ENCODE data around the gene PEX3.
"Not testable (repeated sequence)": the region's sequence is repeated elsewhere in the genome, so short reads cannot be mapped to it uniquely, and the experiment has no call there.

The PEX3 gene

DNA sequence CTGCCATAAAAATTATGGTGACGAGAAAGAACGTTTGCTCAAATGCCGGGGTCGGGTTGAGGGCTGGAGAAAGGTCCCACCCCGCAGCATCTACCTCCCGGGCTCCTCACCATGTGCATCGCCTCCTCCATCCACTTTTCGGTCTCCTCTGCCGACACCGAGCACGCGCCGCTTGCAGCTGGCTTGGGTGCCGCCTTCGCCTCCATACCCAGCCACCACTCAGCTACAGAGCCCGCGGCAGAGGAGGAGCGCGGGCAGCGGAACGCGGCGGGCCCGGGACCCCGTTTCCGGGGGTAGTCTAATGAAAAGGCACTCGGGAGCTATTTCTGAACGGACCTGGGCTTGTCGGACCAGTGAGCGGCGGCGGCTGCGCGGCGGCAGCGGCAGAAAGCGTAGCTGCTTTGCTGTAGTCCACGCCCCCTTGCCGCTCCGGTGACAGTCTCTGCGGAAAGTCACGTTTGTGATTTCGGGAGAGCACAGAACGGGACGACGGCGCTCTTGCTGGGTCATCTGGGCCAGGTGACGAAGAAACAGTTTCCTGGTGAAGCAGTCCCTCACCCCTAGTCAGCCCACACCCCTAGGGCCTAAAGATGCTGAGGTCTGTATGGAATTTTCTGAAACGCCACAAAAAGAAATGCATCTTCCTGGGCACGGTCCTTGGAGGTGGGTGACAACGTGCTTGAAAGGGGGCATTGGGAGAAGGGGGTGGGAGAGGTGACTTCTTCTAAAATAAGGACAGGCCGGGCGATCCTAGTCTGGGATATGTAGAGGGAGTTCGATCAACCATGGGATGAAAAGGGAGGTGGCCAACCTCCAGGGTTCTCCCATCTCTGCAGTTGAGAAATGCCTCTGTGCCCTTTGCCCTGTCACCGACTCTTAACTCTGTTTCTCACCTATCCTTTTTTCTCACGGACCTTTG, at the start of gene PEX3, which contains the start of gene ADAT2:
Gene PEX3, plus strand, starts transcription at position 353 of the 919 bp plus-strand sequence. Its CDS starts 238 bp downstream, at position 591.
Gene ADAT2, minus strand, starts transcription at position 243 of the 919 bp plus-strand sequence. Its CDS starts 37 bp downstream, at position 206.
- DNase-seq = peak; percentile 91

DNA sequence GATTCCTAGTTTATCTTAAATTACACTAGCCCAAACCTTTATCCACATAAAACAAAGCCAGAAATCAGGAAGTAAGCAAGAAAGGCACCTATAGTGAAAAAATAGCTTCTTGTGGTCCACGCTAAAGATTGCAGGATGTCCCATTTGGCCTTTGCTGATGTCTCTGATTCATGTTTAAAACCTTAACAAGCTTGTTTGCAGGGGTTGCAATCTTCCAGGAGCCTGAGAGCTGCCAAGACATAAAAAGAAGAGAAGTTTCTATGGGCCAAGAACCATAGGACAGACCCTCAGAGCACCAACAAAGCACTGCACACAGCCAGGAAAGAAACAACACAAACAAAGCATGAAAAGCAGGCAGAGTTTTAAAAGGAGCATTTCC, 49.5 kb upstream of the PEX3 start:
- no peak for DNase-seq

GRCh38 chr6:143401636-143402370, 48.8 kb upstream of the PEX3 start:
- DNase-seq = no peak

GRCh38 chr6:143402721-143403336, 47.8 kb upstream of the PEX3 start:
- DNase-seq = no peak

- DNase-seq = no peak
Observed at GRCh38 chr6:143405373-143406154, 45.0 kb upstream of the PEX3 start.

- no peak for DNase-seq
Observed at GRCh38 chr6:143406673-143407072, 43.9 kb upstream of the PEX3 start.

GRCh38 chr6:143408151-143408786, 42.3 kb upstream of the PEX3 start:
- DNase-seq = no peak

GRCh38 chr6:143408787-143409162, 41.8 kb upstream of the PEX3 start:
- no peak for DNase-seq

DNA sequence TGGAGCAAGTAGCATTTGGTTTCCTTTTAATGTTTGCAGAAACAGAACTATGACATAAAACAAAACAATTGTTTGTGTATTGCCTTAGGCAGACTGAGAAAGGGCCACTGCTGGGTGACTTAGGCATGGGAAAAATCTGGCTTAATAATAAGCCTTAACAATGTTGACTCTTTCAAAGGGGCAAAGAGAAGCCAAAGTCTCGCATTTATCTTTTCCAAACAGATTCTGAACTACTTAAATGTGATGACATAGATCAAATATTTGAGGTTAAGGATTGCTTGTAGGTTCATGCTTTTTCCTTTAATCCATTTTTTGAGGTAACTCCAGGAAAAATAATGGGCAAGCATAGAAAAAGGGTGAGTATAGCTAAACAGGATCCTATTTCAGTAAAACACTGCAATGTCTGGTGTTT, 39.7 kb upstream of the PEX3 start:
- DNase-seq = no peak

DNA sequence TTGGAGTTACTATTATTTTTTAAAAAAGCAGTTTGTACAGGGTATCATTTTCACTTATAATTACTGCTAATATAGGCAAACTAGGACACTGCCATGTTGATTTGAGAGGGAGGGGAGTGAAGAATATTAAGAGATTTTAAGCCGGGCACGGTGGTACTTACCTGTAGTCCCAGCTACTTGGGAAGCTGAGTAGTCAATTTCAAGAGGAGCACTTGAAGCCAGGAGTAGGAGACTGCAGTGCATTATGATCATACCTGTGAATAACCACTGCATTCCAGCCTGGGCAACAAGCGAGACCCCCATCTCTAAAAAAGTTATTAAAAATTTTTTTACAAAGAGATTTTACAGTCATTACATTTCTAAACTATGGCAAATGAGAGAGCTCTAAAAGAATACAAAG, 35.8 kb upstream of the PEX3 start:
- DNase-seq = no peak

- no peak for DNase-seq
Observed at GRCh38 chr6:143419526-143419925, 31.1 kb upstream of the PEX3 start.

DNA sequence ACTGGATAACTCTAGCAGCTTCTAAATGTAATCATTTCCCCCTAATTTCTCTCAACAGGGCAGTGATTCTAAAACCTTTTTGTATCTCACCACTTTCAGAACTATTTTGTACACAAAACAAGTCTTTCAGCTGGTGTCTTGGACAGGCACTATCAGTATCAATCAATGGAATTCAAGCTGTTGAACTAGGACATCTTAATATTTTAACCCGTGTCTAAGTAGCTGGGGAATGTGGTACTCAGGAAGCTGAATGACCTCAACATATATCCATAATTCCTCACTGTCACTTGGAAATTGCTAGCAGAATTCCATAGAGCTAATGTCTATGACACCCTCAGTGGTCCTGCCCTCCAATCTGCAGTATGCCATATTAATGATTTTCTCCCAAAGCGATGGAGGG, 24.6 kb upstream of the PEX3 start:
- DNase-seq = no peak

- peak; percentile 66 for DNase-seq
Observed at GRCh38 chr6:143427109-143427817, 23.3 kb upstream of the PEX3 start.

- no peak for DNase-seq
Observed at GRCh38 chr6:143429970-143430369, 20.6 kb upstream of the PEX3 start.

- no peak for DNase-seq
Observed at GRCh38 chr6:143431226-143431625, 19.4 kb upstream of the PEX3 start.

DNA sequence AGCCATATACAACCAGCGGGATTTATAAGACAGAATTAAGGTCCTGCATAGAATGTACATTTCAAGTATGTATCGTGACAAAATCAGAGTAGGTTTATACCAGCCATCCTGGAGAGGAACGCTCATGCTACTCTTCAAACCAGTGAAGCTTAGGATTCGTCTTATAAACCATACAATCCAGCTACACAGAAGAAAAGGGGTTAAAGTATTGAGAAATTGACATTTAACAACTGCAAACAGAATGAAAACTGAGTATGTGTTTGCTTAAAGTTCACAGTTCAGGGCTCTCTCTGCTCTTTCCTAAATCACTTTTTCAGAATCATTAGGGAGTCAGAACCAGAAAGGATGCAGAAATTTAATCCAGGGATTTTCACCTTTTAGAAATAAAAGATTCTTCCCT, 18.0 kb upstream of the PEX3 start:
- no peak for DNase-seq

DNA sequence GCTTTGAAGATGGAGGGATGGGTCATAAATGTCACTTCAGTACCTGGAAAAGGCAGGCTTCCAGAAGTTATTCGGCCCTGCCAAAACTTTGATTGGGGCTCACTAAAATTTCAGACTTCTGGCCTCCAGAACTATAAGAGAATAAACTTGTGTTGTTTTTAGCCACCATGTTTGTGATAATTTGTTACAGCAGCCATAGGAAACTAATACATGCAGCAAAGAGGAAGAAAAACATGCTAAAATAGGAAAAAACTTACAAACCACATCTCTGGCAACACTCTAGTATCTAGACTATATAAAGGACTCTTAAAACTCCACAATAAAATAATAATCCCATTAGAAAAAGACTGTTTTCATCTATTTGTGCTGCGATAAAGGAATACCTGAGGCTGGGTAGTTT, 9.6 kb upstream of the PEX3 start:
- no peak for DNase-seq

GRCh38 chr6:143441680-143442545, 8.7 kb upstream of the PEX3 start:
- DNase-seq = no peak

DNA sequence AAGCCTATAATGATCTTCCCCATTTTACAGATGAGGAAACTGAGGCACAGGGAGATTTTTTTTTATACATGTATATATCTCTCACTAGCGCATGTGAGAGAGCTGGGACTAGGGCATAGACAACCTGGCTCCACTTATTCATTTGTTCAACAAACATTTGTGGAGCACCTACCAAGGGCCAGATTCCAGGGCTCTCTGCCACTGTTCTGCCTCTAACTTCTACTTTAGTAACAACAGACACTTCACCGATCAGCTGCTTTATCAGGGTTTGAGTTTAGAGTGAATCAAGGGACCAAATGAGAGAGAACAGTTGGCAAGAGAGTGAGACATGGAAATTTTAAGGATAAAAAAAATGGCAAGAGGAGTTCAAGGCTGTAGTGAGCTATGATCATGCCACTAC, 7.5 kb upstream of the PEX3 start:
- DNase-seq = no peak

GRCh38 chr6:143447865-143448264, 2.7 kb upstream of the PEX3 start:
- not testable (repeated sequence) for DNase-seq
